ENCODE measurements around the gene ANGPTL2. TPM values are rescaled to one million over a fixed set of nuclear protein-coding genes. Genes with fewer than 3 reads are reported as not detected.

ANGPTL2 gene
- total and polyA plus RNA-seq, 9 of the 15 experiments (the other 6 are each of a cell fraction or from before 2014, with no cell fraction given), result not detected

DNA sequence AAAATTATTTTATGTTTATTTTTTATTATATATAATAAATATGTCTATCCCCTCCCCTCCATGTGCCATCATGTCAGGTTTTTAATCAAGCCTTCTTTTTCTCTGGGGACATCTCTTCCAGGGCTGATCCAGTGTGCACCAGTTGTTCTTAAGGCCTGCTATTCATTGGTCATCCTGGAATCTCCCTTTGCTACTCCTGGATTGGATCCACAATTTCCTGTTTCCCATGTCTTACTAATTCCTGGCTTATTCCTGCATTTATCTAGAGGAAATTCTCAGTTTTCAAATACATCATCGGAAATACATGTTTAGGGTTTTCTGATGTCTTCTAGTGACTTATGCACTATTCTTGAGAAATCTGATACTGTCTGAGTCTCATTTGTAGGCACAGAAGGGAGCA is 56.8 kb downstream of the ANGPTL2 start (continued):
- TF ChIP-seq, protein P1, sequence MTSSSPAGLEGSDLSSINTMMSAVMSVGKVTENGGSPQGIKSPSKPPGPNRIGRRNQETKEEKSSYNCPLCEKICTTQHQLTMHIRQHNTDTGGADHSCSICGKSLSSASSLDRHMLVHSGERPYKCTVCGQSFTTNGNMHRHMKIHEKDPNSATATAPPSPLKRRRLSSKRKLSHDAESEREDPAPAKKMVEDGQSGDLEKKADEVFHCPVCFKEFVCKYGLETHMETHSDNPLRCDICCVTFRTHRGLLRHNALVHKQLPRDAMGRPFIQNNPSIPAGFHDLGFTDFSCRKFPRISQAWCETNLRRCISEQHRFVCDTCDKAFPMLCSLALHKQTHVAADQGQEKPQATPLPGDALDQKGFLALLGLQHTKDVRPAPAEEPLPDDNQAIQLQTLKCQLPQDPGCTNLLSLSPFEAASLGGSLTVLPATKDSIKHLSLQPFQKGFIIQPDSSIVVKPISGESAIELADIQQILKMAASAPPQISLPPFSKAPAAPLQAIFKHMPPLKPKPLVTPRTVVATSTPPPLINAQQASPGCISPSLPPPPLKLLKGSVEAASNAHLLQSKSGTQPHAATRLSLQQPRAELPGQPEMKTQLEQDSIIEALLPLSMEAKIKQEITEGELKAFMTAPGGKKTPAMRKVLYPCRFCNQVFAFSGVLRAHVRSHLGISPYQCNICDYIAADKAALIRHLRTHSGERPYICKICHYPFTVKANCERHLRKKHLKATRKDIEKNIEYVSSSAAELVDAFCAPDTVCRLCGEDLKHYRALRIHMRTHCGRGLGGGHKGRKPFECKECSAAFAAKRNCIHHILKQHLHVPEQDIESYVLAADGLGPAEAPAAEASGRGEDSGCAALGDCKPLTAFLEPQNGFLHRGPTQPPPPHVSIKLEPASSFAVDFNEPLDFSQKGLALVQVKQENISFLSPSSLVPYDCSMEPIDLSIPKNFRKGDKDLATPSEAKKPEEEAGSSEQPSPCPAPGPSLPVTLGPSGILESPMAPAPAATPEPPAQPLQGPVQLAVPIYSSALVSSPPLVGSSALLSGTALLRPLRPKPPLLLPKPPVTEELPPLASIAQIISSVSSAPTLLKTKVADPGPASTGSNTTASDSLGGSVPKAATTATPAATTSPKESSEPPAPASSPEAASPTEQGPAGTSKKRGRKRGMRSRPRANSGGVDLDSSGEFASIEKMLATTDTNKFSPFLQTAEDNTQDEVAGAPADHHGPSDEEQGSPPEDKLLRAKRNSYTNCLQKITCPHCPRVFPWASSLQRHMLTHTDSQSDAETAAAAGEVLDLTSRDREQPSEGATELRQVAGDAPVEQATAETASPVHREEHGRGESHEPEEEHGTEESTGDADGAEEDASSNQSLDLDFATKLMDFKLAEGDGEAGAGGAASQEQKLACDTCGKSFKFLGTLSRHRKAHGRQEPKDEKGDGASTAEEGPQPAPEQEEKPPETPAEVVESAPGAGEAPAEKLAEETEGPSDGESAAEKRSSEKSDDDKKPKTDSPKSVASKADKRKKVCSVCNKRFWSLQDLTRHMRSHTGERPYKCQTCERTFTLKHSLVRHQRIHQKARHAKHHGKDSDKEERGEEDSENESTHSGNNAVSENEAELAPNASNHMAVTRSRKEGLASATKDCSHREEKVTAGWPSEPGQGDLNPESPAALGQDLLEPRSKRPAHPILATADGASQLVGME (CRISPR knock-in tag; IDR thresholded peaks at IDR 0.05), result no peak
- TF ChIP-seq FOXJ2 (tag; IDR thresholded peaks at IDR 0.05) (no peak), RFX5 (IDR thresholded peaks at IDR 0.05; ENCODE audit: low read depth, low read length) (no peak), ELF2 (CRISPR knock-in tag; IDR thresholded peaks at IDR 0.05) (no peak)
- TF ChIP-seq, protein P2, sequence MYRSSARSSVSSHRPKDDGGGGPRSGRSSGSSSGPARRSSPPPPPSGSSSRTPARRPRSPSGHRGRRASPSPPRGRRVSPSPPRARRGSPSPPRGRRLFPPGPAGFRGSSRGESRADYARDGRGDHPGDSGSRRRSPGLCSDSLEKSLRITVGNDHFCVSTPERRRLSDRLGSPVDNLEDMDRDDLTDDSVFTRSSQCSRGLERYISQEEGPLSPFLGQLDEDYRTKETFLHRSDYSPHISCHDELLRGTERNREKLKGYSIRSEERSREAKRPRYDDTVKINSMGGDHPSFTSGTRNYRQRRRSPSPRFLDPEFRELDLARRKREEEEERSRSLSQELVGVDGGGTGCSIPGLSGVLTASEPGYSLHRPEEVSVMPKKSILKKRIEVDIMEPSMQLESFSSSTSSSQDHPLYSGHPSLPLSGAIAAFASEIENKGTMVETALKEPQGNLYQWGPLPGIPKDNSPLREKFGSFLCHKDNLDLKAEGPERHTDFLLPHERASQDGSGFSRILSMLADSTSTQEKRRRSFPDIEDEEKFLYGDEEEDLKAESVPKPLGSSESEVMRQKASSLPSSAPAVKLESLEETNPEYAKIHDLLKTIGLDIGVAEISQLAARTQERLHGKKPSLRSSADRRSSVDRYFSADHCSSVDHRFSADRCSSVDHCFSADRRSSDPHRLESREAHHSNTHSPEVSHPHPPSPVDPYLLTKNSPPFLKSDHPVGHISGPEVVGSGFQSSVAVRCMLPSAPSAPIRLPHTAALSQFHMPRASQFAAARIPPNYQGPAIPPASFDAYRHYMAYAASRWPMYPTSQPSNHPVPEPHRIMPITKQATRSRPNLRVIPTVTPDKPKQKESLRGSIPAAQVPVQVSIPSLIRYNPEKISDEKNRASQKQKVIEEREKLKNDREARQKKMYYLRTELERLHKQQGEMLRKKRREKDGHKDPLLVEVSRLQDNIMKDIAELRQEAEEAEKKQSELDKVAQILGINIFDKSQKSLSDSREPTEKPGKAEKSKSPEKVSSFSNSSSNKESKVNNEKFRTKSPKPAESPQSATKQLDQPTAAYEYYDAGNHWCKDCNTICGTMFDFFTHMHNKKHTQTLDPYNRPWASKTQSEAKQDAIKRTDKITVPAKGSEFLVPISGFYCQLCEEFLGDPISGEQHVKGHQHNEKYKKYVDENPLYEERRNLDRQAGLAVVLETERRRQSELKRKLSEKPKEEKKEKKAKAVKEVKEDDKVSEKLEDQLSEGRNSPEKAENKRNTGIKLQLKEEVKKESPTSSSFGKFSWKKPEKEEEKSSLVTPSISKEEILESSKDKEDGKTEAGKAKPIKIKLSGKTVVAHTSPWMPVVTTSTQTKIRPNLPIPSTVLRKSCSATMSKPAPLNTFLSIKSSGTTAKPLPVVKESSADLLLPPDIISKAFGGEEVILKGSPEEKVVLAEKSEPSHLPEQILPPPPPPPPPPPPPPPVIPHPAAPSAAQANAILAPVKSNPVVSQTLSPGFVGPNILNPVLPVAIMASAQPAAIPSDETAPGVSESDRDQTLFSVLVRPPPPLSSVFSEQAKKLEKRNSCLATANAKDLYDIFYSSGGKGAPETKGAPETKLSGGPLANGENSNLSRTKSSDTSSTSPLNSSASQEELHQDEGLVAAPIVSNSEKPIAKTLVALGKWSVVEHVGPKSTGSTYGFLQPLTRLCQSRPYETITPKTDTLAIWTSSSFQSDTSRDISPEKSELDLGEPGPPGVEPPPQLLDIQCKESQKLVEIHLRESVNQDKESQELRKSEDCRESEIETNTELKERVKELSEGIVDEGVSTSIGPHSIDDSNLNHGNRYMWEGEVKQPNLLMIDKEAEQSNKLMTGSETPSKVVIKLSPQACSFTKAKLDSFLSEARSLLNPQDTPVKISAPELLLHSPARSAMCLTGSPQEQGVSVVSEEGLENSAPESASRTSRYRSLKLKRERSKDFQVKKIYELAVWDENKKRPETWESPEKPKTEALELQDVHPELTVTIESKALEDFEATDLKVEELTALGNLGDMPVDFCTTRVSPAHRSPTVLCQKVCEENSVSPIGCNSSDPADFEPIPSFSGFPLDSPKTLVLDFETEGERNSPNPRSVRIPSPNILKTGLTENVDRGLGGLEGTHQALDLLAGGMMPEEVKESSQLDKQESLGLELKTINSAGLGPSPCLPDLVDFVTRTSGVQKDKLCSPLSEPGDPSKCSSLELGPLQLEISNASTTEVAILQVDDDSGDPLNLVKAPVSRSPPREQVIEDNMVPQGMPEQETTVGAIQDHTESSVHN (IDR thresholded peaks at IDR 0.05; ENCODE audit: borderline replicate concordance in 1 of 2, low read depth in 1 of 2), result no peak
- TF ChIP-seq, protein P3, sequence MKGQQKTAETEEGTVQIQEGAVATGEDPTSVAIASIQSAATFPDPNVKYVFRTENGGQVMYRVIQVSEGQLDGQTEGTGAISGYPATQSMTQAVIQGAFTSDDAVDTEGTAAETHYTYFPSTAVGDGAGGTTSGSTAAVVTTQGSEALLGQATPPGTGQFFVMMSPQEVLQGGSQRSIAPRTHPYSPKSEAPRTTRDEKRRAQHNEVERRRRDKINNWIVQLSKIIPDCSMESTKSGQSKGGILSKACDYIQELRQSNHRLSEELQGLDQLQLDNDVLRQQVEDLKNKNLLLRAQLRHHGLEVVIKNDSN (CRISPR knock-in tag; IDR thresholded peaks at IDR 0.05), result no peak
- TF ChIP-seq, protein P4, sequence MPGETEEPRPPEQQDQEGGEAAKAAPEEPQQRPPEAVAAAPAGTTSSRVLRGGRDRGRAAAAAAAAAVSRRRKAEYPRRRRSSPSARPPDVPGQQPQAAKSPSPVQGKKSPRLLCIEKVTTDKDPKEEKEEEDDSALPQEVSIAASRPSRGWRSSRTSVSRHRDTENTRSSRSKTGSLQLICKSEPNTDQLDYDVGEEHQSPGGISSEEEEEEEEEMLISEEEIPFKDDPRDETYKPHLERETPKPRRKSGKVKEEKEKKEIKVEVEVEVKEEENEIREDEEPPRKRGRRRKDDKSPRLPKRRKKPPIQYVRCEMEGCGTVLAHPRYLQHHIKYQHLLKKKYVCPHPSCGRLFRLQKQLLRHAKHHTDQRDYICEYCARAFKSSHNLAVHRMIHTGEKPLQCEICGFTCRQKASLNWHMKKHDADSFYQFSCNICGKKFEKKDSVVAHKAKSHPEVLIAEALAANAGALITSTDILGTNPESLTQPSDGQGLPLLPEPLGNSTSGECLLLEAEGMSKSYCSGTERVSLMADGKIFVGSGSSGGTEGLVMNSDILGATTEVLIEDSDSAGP (CRISPR knock-in tag; IDR thresholded peaks at IDR 0.05), result no peak

Data from K562 (cell line).